MM.1S (cell line): Measurements from ENCODE around the gene TOP2B.

Source experiments
- DNase-seq: peaks from one replicate; pipeline ENCODE4 v3.0.0-alpha.2; 2015
- H2AFZ ChIP-seq: fragments of 300-600 bp; sonication (generic); 2 replicates; pipeline ENCODE4 v1.6.0; 2016; ENCODE audit warnings: antibody characterized with exemption, low read length
- H3F3A ChIP-seq: fragments of 300-600 bp; sonication (generic); 2 replicates; pipeline ENCODE4 v1.6.1; 2016; ENCODE audit warnings: mild to moderate bottlenecking, antibody characterized with exemption, low read length, moderate library complexity, mixed read lengths; ENCODE audit not compliant: insufficient read depth
- H3K27ac ChIP-seq: fragments of 300-600 bp; sonication (generic); 2 replicates; pipeline ENCODE4 v1.5.1; 2016; ENCODE audit warnings: mild to moderate bottlenecking, low read length
- H3K27me3 ChIP-seq: fragments of 300-600 bp; sonication (generic); replicated peaks from 2 replicates; pipeline ENCODE4 v1.6.0; 2016; ENCODE audit warnings: low read length; ENCODE audit not compliant: insufficient read depth
- H3K36me3 ChIP-seq: fragments of 300-600 bp; sonication (generic); replicated peaks from 2 replicates; pipeline ENCODE4 v1.6.1; 2016; ENCODE audit warnings: mild to moderate bottlenecking, low read length, mixed read lengths; ENCODE audit not compliant: insufficient read depth
- H3K4me1 ChIP-seq: fragments of 300-600 bp; sonication (generic); 2 replicates; pipeline ENCODE4 v1.6.1; 2016; ENCODE audit warnings: low read length, mixed read lengths
- H3K4me2 ChIP-seq: fragments of 300-600 bp; sonication (generic); 2 replicates; pipeline ENCODE4 v1.6.0; 2016; ENCODE audit warnings: low read depth, low read length
- H3K4me3 ChIP-seq: fragments of 300-600 bp; sonication (generic); 2 replicates; pipeline ENCODE4 v1.5.1; 2016; ENCODE audit warnings: low read length, mixed read lengths
- H3K79me2 ChIP-seq: fragments of 300-600 bp; sonication (generic); 2 replicates; pipeline ENCODE4 v1.6.1; 2016; ENCODE audit warnings: mixed run types, low read length, mixed read lengths
- H3K9ac ChIP-seq: fragments of 300-600 bp; sonication (generic); 2 replicates; pipeline ENCODE4 v1.6.1; 2016; ENCODE audit warnings: low read length, mixed read lengths
- H3K9me2 ChIP-seq: fragments of 300-600 bp; sonication (generic); replicated peaks from 2 replicates; pipeline ENCODE4 v1.6.1; 2016; ENCODE audit warnings: mild to moderate bottlenecking, low read length, mixed read lengths; ENCODE audit not compliant: insufficient read depth
- H3K9me3 ChIP-seq: fragments of 300-600 bp; sonication (generic); replicated peaks from 2 replicates; pipeline ENCODE4 v1.6.1; 2016; ENCODE audit warnings: mild to moderate bottlenecking, low read length, mixed read lengths; ENCODE audit not compliant: insufficient read depth
- H4K20me1 ChIP-seq: fragments of 300-600 bp; sonication (generic); 2 replicates; pipeline ENCODE4 v1.6.1; 2016; ENCODE audit warnings: mild to moderate bottlenecking, low read length, moderate library complexity, mixed read lengths; ENCODE audit not compliant: insufficient read depth
- EZH2 ChIP-seq: fragments of 300-600 bp; sonication (generic); optimal IDR thresholded peaks from 2 replicates; pipeline ENCODE3; 2017; ENCODE audit warnings: low read depth, mild to moderate bottlenecking, antibody characterized with exemption, low read length, mixed read lengths
- EZH2phosphoT487 ChIP-seq: fragments of 300-600 bp; sonication (generic); IDR thresholded peaks from 2 replicates; pipeline ENCODE4 v1.6.1; 2018; ENCODE audit warnings: antibody characterized with exemption, low read length
- TF ChIP-seq, protein P1 (sequence below): fragments of 300-600 bp; sonication (generic); IDR thresholded peaks from 2 replicates; pipeline ENCODE4 v1.5.1; 2016; ENCODE audit warnings: antibody characterized with exemption, low read length, mixed read lengths

The TOP2B gene

DNA sequence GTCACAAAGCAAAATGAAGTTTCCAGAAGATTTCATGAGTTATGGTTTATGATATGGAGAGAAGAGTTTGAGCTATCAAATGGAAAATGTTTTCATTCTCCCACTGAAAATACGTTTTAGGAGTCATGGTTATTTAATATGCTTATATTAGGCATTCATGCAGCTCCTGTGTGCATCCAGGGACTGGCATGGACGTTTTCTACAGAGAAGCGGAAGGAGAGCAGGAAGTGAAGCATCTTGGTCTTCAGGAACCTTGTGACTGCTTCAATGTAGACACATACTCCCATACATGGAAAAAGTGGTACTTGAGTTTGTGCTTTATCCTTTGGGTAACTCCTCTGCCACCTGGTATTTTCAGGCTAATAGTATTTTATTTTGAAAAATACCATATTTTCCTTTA lies 43.3 kb upstream of the TOP2B start:
- Histone ChIP-seq H3F3A (no peaks in the 10 kb centered on the region), H3K4me3 (no peak overlapping the region), H3K27ac (no peak overlapping the region), H4K20me1 (no peaks in the 10 kb centered on the region), H3K36me3 (no peaks in the 10 kb centered on the region), H3K27me3 (no peaks in the 10 kb centered on the region), H2AFZ (no peak overlapping the region), H3K9me3 (no peaks in the 10 kb centered on the region), H3K79me2 (no peaks in the 10 kb centered on the region), H3K4me1 (no peaks in the 10 kb centered on the region), H3K4me2 (no peak overlapping the region), H3K9me2 (no peaks in the 10 kb centered on the region), H3K9ac (no peak overlapping the region)
- no peak for DNase-seq
- TF ChIP-seq EZH2 (no peak), EZH2phosphoT487 (no peak)
- TF ChIP-seq, protein P1, sequence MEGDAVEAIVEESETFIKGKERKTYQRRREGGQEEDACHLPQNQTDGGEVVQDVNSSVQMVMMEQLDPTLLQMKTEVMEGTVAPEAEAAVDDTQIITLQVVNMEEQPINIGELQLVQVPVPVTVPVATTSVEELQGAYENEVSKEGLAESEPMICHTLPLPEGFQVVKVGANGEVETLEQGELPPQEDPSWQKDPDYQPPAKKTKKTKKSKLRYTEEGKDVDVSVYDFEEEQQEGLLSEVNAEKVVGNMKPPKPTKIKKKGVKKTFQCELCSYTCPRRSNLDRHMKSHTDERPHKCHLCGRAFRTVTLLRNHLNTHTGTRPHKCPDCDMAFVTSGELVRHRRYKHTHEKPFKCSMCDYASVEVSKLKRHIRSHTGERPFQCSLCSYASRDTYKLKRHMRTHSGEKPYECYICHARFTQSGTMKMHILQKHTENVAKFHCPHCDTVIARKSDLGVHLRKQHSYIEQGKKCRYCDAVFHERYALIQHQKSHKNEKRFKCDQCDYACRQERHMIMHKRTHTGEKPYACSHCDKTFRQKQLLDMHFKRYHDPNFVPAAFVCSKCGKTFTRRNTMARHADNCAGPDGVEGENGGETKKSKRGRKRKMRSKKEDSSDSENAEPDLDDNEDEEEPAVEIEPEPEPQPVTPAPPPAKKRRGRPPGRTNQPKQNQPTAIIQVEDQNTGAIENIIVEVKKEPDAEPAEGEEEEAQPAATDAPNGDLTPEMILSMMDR: no peak

DNA sequence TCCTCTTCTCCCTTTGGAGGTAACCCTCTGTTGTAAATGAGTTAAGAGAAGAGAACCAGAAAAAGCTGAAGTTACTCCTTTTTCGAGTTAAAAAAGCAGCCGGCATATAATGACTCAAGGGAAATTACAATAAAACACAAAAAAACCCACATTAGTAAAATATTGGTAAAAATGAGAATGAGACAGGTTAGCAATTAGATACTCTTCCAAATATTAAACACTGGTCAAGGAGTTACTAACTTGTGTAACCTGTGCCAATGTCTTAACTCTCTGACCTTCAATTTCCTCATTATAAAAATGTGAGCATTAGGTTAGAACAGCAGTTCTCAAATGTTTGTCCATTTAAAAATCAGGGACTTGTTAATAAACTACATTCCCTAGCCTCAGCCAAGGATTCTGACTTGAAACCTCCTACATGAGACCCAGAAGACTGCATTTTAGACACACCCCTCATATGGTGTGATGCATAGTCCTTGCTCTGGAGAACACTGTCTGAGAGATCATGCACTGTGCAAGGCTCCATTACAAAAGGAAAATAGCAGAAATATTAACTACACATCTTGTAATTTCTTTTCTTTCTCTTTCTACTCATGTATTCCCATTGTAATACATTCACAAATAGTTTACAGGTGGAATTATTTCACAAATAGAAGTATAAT lies 42.7 kb upstream of the TOP2B start:
- Histone ChIP-seq H2AFZ (no peak overlapping the region), H3K36me3 (no peaks in the 10 kb centered on the region), H3K9me3 (no peaks in the 10 kb centered on the region), H3F3A (no peaks in the 10 kb centered on the region), H3K9me2 (no peaks in the 10 kb centered on the region), H3K27me3 (no peaks in the 10 kb centered on the region), H3K27ac (no peak overlapping the region), H3K4me2 (no peak overlapping the region), H3K4me1 (no peaks in the 10 kb centered on the region), H3K9ac (no peak overlapping the region), H4K20me1 (no peaks in the 10 kb centered on the region), H3K79me2 (no peaks in the 10 kb centered on the region), H3K4me3 (no peak overlapping the region)
- TF ChIP-seq EZH2phosphoT487 (no peak), EZH2 (no peak)
- TF ChIP-seq, protein P1: no peak
- no peak for DNase-seq

DNA sequence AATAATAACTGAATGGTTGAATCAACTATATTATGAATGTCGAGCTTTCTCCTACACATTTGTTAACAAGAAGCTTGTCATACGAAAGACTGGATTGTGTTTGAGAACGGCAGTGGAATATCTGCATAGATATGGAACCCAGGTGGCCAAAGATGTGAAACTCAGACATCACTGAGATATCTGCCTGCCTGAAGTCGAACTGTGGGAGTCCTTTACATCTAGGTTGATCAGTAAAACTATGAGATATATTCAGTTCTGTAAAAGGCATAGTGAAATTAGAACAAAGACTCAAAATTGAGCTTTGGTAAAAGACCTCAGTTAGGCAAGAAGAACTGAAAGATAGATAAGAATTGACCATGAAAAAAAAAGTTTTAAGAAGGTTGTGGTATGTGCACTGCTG lies 41.5 kb upstream of the TOP2B start:
- no peaks in the 10 kb centered on the region for H3K27me3 ChIP-seq
- H3K9ac ChIP-seq: no peak overlapping the region
- no peak overlapping the region for H3K4me3 ChIP-seq
- no peaks in the 10 kb centered on the region for H3K79me2 ChIP-seq
- no peaks in the 10 kb centered on the region for H3K9me3 ChIP-seq
- no peaks in the 10 kb centered on the region for H3K4me1 ChIP-seq
- H4K20me1 ChIP-seq: no peaks in the 10 kb centered on the region
- no peak overlapping the region for H3K27ac ChIP-seq
- H2AFZ ChIP-seq: no peak overlapping the region
- no peak for DNase-seq
- no peaks in the 10 kb centered on the region for H3K36me3 ChIP-seq
- no peak overlapping the region for H3K4me2 ChIP-seq
- TF ChIP-seq EZH2 (no peak), EZH2phosphoT487 (no peak)
- TF ChIP-seq, protein P1: no peak
- no peaks in the 10 kb centered on the region for H3F3A ChIP-seq
- no peaks in the 10 kb centered on the region for H3K9me2 ChIP-seq
